NCI-H345 (cell line): ENCODE results near the gene ALKBH2.

Experiments used
- DNase-seq: peaks from one replicate; lab custom pipeline; 2025; lab: John Stamatoyannopoulos, UW

Gene ALKBH2

DNA sequence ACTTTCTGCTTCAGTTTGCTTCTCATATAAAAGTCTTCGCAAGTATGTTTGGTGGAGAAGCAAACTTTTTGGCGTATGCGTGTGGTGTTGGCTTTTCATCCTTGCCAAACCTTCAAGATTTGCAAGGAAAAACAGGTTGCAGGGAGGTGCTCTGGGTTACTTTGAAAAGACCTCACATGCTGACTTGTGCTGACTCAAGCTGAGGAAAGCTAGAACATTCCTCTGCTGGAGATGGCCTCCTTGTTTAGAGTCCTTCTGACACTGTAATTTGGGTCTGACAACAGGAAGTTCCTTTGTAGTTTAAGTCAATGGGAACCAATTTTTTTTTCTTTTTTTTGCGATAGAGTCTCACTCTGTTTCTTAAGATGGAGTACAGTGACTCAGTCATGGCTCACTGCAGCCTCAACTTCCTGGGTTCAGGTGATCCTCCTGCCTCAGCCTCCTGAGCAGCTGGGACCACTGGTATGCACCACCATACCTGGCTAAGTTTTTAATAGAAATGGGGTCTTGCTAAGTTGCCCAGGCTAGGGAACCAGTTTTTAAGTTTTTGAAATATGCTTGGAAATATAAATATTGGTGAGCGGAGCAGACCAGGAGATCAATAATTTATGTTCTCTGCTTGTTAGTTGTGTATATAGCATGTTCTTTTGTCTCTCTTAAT is 20.5 kb upstream of the ALKBH2 start:
- no peak for DNase-seq

DNA sequence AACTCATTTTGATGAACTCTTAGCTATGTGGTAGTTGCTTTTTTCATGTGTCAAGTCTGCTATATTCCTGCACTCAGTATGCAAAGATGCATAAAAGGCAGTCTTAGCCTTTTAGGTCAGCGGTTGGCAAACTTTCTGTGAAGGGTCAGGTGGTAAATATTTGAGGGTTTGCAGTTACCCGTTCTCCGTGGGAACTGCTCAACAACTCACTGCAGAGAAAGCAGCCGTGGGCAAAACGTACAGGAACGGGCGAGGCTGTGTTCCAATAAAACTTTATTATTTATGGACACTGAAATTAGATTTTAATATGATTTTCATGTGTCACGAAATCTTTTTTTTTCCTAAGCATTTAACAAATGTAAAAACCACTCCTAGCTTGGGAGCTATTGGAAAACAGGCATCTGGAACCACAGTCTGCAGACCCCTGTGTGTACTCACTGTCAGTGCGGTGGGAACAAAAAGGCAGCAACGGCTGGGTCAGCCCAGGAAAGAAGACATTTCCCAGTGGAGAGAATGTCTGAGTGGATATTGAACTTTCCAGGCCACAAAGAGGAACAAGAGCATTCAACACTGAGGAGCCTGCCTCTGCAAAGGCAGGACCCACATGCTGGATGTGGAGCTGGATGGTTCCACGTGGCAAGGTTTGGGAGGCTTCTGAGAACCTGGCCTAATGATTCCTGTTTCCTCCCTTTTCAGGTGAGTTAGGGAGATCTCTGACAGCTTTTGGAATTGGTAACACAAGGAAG is 19.6 kb upstream of the ALKBH2 start:
- no peak for DNase-seq

DNA sequence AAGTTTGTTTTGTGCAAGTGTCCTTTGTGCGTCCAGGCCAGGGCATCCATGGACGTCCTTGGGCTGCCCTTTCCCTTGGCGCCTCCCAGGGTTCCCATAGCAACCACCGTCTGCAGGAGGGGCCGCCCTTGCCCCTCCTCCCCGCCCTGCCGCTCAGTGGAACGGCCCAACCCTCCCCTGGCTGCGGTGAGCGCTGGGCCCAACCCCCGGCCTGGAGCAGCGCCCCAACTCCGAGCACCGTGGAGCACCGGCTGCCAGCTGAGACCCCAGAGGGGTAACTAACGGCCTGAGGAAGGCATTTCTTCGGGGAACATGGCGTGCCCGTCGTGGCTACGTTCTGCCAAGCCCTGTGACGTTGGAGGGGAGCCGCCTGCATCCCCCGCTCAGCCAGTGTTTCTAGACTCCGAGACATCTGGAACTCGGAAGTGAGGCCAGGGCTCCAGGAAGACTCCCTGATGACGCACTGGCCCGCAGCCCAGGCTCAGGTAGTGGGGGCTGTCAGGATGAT is 17.8 kb upstream of the ALKBH2 start:
- DNase-seq, result no peak

DNA sequence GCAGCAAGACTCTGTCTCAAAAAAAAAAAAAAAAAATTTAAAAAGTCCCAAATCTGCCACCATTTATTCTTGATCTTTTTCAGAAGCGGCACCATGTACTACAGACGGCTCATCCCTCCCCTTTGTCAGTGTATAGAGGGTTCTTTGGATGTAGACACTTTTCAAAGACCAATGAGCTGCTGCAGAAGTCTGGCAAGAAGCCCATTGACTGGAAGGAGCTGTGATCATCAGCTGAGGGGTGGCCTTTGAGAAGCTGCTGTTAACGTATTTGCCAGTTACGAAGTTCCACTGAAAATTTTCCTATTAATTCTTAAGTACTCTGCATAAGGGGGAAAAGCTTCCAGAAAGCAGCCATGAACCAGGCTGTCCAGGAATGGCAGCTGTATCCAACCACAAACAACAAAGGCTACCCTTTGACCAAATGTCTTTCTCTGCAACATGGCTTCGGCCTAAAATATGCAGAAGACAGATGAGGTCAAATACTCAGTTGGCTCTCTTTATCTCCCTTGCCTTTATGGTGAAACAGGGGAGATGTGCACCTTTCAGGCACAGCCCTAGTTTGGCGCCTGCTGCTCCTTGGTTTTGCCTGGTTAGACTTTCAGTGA is 16.6 kb upstream of the ALKBH2 start:
- no peak for DNase-seq

DNA sequence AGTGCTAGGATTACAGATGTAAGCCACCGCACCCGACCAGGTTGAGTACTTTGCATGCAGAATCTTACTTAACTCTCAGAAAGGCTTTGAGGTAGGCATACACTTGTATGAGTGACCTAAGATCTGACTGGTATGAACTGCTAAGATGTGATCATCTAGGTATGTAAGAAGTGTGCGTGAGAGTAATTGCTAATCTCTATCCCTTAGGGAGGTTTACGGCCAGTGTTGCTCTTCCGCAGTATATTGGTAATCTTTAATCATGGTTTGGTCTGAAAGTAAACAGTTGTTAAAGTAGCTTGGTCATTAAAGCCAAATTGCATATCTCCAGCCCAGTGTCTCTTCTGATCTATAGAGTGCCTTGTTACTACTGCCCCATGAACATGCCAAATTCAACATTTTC is 11.9 kb upstream of the ALKBH2 start:
- no peak for DNase-seq

DNA sequence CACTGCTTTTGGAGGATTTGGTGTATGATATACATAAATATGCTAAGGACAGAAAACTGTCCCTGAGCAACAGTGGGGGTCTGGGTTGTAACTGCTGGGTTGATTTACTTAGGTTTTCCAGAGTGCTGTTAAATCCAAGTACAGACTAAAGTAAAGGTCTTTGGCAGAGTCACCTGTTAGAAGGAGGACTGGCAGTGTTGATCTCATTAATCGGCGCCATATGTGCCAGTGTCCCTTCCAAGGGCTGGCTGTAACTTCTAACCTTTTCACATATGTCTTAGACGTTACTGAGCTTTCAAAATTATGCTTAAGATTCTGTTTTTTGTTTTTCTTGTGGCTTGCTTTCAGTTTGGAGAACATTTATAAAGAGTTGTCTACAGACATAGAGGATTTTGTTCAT is 9.2 kb upstream of the ALKBH2 start:
- no peak for DNase-seq

DNA sequence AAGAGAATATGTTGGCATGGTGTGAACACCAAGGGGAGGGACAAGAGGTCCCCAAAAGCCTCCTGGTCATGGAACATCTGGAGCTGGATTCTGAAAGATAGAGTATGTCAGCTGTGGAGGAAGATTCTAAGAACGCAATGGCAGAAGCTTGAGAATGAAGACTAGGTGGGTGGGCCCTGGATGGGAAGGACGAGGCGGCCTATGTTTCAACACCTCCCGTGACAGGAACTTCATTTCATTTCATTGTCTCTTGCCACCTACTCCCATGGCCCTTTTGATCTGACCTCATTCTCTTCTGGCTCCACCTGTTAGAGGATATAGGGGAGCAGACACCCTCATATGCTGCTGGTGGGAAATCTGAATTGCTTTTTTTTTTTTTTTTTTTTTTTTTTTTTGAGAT is 7.5 kb upstream of the ALKBH2 start:
- DNase-seq, result no peak

DNA sequence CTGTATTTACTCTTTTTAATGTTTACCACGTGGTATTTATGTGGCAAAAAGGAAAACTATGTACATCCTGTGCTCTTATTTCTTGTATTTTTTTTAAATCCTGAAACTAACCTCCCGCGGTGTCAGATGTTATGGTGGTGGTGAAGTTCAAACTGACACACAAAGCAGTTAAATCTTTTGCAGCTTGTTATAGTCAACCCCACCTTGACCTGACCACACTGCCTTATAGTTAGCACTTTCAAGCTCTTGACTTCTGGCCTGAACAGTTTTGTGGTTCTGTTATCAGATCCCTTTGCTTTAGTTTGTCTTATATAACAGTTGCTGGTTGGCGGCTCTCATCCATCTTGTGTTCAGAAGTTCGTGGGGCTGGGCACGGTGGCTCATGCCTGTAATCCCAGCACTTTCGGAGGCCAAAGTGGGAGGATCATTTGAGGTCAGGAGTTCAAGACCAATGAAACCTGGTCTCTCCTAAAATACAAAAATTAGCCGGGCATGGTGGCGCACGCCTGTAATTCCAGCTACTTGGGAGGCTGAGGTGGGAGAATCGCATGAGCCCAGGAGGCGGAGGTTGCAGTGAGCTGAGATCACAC is 6.3 kb upstream of the ALKBH2 start:
- no peak for DNase-seq

DNA sequence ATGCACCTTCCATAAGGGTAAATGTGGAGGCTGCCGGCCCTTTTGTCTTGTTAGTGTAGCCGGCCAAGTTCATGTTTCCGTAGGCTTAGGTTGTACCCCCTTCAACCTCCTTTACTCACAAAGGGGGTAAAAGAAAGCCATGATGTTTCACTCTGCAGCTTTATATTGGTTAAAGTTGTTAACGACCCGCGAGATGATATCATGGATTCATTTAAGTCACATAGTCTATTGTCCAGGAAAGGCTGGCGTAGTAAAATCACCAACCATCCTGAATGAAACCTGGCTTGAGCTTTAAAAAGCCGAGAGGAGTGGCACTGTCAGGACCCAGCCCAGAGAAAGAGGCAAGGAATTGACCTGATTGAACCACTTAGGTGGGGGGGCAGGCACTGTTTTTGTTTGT is 5.4 kb upstream of the ALKBH2 start:
- DNase-seq, result no peak

DNA sequence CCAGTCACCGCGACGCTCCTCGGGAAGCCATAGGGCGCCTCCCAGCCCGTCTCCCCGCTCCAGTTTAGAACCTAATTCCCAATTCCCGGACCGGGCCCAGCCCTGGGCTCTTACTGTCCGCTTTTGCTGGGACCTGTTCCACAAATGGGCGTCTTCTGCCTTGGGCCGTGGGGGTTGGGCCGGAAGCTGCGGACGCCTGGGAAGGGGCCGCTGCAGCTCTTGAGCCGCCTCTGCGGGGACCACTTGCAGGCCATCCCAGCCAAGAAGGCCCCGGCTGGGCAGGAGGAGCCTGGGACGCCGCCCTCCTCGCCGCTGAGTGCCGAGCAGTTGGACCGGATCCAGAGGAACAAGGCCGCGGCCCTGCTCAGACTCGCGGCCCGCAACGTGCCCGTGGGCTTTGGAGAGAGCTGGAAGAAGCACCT is 4.9 kb upstream of the ALKBH2 start:
- DNase-seq, result no peak

DNA sequence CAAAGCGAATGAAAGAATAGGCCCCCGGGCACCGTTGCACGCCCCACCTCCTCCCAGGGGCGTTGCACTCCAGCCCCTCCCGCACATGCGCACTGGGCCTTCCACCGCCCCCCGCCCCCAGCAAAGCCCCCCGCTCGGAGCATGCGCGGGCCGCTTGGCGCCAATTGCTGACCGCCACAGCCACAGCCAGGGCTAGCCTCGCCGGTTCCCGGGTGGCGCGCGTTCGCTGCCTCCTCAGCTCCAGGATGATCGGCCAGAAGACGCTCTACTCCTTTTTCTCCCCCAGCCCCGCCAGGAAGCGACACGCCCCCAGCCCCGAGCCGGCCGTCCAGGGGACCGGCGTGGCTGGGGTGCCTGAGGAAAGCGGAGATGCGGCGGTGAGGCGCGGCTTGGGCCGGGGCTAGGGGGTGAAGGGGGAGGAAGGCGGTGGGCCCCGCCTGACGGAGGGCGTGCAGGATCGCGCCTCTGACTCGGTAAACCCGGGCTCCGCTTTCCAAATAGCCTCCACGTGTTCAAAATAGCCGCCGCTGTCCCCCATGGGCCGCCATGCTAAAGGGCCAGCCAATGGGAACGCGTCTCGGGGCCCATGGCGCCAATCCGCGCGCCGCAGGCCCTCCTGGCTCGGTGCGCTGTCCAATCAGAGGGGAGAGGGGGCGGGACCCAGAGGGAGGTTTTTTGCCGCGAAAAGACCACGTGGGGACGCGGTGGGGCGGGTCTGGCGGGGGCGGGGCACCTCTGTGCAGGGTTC is 4.3 kb upstream of the ALKBH2 start, which contains the start of gene UNG:
Gene UNG (plus strand): TSS at position 163 of the 748 bp plus-strand sequence. CDS start 83 bp downstream, at position 246.
- DNase-seq, result peak; percentile 98

DNA sequence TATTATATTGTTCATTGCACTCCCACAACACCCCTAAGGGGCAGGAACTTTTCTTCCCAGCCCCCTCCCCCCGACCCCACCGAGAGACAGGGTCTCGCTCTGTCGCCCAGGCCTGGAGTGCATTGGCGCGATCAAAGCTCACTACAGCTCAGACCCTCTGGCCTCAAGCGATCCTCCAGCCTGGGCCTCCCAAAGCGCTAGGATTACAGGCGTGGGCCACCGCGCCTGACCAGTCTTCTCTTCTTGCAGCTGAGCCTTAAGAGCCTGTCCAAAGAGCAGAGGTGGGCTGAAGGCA is 3.8 kb upstream of the ALKBH2 start:
- no peak for DNase-seq

DNA sequence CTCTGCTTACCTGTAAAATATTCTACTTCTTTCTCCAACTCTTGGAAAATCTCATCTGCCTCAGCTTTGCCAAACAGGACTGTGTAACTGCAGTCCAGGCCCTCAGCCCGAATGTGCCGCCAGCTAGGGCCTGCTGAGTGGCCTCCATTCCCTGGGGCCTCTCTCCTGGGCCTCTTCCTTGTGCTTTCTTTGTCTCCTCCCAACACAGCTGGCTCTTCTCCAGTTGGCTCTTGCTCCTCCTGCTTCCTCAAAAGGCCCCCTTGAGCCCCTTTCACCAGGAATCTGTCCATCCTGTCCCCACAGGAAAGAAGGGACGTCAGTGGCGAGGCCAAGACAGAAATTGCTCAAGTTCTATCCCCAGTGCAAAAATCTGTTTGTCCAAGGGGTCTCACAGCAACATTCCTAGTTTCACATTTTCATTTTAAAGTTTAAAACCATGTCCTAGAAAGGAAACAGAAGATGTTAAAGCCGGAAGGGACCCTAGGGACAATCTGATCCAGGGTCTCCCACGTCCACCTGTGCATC is 713 bp downstream of the ALKBH2 start:
- DNase-seq, result no peak

DNA sequence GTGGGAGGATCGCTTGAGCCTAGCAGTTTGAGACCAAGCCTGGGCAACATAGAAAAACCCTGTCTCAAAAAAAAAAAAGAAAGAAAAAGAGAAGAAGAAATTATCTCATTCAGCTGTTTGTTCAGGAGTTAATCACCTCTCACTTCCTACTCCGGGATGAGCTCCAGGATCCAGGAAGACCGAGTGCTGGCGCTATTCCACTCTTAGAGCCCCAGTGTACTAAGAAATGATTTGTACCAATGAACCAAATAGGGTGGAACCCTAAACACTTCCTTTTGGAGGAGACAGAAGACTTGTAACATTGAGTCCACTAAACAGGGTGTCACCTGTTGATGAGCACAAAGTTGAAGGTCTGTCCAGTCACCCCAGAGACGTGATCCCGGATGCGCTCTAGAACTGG is 3.6 kb downstream of the ALKBH2 start:
- DNase-seq, result no peak

DNA sequence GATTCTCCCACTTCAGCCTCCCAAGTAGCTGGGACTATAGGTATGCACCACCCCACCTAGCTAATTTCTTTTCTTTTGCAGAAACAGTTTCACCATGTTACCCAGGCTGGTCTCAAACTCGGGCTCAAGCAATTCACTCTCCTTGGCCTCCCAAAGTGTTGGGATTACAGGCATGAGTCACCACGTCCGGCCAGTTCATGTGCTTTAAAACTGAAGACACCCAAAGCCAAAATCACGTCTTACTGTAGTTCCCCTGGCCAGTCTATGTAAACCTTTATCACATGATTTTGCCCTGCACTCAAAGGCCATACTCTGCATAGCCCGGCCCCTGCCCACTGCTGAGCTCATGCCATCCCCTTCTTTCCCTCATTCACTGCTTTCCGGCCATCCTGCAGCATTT is 4.5 kb downstream of the ALKBH2 start:
- DNase-seq, result no peak

DNA sequence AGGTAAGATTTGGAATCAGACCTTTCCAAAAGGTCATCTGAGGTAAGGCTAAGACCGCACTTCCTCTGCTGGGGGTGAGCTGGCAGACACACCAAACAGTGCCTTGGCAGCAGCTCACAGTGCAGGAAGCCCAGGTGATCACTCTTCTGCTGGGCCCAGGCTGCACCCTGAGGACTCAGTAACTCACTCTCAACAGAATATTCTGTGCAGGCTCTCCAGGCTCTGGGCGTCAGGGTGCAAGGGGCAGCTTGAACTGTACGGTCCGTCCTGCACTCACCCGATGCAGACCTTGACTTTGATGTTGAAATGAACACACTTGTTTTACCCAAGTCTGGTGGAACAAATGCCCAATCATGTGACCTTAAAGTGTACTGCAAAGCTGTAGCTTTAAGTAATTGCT is 6.0 kb downstream of the ALKBH2 start:
- no peak for DNase-seq

DNA sequence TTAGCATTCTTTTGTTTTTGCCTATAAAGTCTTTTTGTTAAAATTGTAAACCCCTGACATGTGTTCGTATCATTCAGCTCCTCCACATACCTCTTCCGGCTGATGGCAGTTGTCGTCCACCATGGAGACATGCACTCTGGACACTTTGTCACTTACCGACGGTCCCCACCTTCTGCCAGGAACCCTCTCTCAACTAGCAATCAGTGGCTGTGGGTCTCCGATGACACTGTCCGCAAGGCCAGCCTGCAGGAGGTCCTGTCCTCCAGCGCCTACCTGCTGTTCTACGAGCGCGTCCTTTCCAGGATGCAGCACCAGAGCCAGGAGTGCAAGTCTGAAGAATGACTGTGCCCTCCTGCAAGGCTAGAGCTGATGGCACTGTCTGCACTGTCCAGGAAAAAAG is 7.7 kb downstream of the ALKBH2 start:
- no peak for DNase-seq

DNA sequence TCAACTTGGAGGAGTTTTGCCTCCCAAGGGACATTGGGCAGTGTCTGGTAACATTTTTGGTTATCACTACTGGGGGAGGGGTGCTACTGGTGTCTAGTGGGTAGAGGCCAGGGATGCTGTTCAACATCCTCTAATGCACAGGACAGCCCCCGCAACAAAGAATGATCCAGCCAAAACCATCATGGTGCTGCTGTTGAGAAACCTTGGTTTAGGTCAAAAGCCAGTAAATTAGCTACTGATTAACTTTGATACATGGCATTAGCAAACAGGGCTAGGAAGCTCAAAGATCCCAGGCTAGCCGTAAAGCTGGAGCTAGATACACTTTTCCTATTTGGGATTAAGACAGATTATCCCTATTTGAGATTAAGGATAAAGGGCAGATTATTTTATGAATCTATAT is 8.8 kb downstream of the ALKBH2 start:
- no peak for DNase-seq

DNA sequence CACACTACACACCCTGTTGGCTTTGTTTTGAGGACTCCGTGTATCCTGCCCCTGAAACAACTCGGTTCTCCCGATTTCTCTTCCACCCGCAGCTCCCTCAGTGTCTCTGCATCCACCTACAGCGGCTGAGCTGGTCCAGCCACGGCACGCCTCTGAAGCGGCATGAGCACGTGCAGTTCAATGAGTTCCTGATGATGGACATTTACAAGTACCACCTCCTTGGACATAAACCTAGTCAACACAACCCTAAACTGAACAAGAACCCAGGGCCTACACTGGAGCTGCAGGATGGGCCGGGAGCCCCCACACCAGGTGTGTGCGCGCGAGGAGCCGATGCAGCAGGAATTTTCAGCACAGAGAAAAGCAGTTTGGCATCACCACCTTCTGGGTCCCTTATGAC is 10.5 kb downstream of the ALKBH2 start:
- no peak for DNase-seq

DNA sequence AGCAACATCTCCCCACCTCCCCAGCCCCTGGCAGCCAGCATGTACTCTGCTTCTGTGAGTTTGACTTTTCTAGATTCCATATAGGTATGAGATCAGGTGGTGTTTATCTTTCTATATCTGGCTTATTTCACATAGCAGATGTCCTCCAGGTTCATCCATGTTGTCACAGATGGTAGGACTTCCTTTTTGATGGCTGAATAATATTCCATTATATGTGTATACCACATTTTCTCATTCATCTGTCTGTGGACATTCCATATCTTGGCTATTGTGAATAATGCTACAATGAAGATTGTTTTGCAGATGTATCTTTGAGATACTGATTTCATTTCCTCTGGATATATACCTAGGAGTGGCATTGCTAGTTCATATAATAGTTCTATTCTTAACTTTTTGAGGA is 18.4 kb downstream of the ALKBH2 start:
- no peak for DNase-seq

DNA sequence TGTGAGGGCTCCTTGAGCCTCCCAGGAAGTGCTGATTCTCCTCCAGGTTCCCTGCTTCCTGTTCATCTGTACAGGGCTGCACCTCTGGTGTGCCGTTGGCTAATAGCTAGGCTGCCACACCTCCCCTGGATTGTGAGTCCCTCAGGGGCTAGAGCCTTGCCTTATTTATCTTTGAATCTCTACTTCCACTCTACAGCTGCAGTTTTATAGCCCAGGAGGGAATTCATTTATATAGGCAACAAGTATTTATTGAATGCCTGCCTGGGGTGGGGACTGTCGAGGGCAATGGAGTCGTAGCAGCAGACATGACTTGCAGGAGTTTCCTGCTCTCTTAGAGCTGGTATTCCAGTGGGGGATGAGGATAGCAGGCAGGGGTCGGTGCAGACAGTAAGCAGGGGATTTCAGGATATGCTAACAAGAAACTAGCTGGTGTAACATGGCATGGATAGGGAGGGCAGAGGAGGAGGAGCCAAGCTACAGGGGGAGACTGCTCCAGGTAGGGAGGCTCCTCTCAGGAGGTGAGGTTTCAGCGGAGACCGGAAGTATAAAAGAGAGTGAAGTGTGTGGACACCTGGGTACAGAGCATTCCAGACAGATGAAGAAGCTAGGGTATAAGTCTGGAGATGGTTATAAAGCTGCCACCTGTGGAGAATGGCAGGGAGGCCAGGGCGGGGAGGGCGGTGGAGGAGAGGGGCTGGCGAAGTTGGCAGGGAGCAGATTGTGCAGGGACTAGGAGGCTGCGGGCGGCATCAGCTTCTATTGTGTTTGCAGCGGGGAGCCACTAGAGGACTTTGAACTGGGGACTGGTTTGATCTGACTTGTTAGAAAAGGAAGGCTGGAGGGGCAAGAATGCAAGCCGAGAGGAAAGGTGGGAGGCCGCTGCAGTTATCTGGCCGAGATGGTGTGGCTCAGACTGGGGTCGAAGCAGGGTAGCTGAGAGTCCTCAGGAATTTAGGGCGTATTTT is 23.7 kb downstream of the ALKBH2 start:
- DNase-seq, result no peak
